ENCODE results near the gene AP1G1. TPM values are rescaled to one million over a fixed set of nuclear protein-coding genes. Genes with fewer than 3 reads are reported as not detected.

AP1G1 gene
- polyA plus RNA-seq, 1 of the 3 experiments (the other 2 are of a cell fraction) = 23.8 TPM

DNA sequence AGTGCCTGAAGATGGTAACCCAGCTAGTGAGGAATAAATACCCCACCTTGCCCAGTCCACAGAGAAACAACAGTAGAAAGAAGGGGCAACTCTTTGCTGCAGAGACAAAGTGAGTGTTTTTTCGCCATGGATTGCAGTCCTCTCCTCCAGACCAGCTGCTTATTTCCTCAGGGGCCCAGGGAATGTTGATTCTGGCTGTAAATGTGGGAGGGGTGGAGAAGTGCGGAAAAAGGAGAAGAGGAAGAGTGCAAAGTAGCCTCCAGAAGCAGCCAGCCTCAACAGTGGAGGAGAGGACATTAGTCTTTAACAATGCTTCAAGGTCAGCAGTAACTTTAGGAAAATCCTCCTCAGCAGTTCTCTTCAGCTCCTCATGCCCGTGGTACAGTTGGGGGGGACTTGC lies 76.0 kb downstream of the AP1G1 start (continued):
- TF ChIP-seq, protein P1, sequence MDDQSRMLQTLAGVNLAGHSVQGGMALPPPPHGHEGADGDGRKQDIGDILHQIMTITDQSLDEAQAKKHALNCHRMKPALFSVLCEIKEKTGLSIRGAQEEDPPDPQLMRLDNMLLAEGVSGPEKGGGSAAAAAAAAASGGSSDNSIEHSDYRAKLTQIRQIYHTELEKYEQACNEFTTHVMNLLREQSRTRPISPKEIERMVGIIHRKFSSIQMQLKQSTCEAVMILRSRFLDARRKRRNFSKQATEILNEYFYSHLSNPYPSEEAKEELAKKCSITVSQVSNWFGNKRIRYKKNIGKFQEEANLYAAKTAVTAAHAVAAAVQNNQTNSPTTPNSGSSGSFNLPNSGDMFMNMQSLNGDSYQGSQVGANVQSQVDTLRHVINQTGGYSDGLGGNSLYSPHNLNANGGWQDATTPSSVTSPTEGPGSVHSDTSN (IDR thresholded peaks at IDR 0.05) = no peak
- TF ChIP-seq, protein P2, sequence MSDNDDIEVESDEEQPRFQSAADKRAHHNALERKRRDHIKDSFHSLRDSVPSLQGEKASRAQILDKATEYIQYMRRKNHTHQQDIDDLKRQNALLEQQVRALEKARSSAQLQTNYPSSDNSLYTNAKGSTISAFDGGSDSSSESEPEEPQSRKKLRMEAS (IDR thresholded peaks at IDR 0.05; ENCODE audit: low read depth) = no peak

DNA sequence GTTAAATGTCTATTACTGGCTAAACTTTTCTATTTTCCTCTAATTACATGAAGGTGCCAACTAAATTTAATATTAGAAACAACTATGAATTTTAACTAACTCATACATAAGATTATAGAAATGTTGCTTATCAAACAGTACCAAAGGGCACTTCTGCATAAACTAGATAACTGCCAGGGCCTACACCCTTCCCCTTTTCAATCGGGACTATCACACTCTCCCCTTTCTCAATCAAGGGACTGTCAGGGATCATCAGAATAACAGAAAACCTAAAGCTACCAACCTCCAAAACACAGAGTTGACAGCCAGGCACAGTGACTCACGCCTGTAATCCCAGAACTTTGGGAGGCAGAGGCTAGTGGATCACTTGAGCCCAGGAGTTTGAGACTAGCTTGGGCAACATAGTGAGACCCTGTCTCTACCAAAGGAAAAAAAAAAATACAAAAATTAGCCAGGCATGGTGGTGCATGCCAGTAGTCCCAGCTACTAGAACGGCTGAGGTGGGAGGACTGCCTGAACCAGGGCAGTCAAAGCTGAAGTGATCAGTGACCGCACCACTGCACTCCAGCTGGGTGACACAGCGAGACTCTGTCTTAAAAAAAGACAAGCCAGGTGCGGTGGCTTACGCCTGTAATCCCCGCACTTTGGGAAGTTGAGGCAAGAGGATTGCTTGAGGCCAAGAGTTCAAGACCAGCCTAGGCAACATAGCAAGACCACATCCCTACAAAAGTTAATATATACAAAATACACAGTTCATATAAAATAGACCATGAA lies 80.9 kb downstream of the AP1G1 start:
- CTCF ChIA-PET = no interaction called here

DNA sequence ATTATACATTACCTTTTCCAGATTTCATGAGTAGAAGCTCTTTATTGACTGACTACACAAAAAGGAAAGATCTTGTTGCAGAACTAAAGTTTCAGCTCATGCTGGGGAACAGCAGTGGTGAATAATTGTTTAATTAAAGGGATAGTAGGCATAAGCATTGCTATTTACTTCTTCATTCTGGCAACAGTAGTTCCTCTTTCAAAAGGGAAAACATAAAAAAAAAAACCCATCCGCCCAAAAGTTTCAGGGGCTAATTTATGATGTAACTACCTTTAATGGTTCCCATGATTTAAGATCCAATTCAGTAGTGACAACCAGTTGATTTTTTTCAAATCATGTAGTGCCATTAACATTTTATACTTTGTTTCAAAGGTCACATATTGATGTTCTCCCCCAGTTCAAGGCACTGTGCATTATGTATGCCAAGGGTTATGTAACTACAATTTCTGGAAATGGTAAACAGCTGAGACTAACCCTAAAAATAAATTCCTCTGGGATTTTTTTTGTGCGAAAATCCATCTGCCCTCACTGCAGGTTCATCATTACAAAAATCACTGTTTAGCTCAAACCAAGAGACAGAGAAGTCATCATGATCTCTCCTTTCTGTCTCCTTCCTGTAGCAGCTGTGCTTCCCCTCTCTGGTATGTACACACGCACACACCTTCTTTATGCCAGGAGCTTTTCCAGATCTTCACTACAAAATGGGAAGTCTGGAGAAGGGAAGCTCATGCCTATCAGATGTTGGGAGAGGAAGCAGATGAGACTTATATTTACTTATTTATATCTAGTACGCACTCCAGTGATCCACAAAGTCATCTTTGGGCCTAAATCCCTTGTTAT lies 81.9 kb downstream of the AP1G1 start:
- POLR2A ChIA-PET = no interaction called here
- H3K4me3 ChIP-seq (ENCODE audit: low read depth in 2 of 2, low read length in 1 of 2) = no peak overlapping the region
- 93% methylated on average over 4 of the region's 4 CpGs for WGBS (ENCODE audit: low lambda C conversion rate)

More for the DNA sequence above, 80.9 kb downstream of the AP1G1 start:
- no peak overlapping the region for H3K27ac ChIP-seq (ENCODE audit: low read depth in 2 of 2, low read length in 1 of 2)
- no peaks in the 10 kb centered on the region for H3K9me3 ChIP-seq
- 93% methylated on average over 8 of the region's 8 CpGs for WGBS (ENCODE audit: low lambda C conversion rate)
- TF ChIP-seq RAD21 (IDR thresholded peaks at IDR 0.05; ENCODE audit: low read length) = no peak
- TF ChIP-seq, protein P1 (IDR thresholded peaks at IDR 0.05) = no peak
- TF ChIP-seq FOXJ3 (CRISPR knock-in tag; IDR thresholded peaks at IDR 0.05) = no peak
- TF ChIP-seq TEAD4 (IDR thresholded peaks at IDR 0.05; ENCODE audit: borderline replicate concordance, insufficient read depth) = no peak
- TF ChIP-seq GATA2 (CRISPR knock-in tag; IDR thresholded peaks at IDR 0.05) = no peak
- TF ChIP-seq, protein P3, sequence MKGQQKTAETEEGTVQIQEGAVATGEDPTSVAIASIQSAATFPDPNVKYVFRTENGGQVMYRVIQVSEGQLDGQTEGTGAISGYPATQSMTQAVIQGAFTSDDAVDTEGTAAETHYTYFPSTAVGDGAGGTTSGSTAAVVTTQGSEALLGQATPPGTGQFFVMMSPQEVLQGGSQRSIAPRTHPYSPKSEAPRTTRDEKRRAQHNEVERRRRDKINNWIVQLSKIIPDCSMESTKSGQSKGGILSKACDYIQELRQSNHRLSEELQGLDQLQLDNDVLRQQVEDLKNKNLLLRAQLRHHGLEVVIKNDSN (IDR thresholded peaks at IDR 0.05; ENCODE audit: borderline replicate concordance, low read depth) = no peak
- no peak for TF ChIP-seq SMC3 (IDR thresholded peaks at IDR 0.05; ENCODE audit: low read depth, low read length)
- TF ChIP-seq EZH2phosphoT487 (IDR thresholded peaks at IDR 0.05; ENCODE audit: borderline replicate concordance, low read depth) = no peak
- TF ChIP-seq TCF12 (IDR thresholded peaks at IDR 0.05) = no peak
- H3K9me2 ChIP-seq = no peaks in the 10 kb centered on the region
- no peak overlapping the region for H2AFZ ChIP-seq (ENCODE audit: low read depth)
- no peak for DNase-seq
- no peak overlapping the region for H3K4me2 ChIP-seq
- H3K36me3 ChIP-seq (replicated peaks in 1 of 2; ENCODE audit: control insufficient read depth in 1 of 2, insufficient read depth in 2 of 2, low read length in 1 of 2) = peaks cover 36% of the 10 kb centered on the region in 2 experiments
- no peak overlapping the region for H3K9ac ChIP-seq
- H3F3A ChIP-seq (replicated peaks; ENCODE audit: insufficient read depth) = peaks cover 20% of the 10 kb centered on the region
- H3K4me1 ChIP-seq (ENCODE audit: control insufficient read depth in 1 of 2, insufficient read depth in 2 of 2, low read depth in 1 of 2, low read length in 1 of 2) = peaks cover 0 to 3% of the 10 kb centered on the region in 2 experiments; a peak in 1 of 4 replicates
- peaks cover 3% of the 10 kb centered on the region; the same call in 1 of the 2 replicates for H3K79me2 ChIP-seq (ENCODE audit: insufficient read depth)
- no peaks in the 10 kb centered on the region for H3K27me3 ChIP-seq (ENCODE audit: insufficient read depth)
- H4K20me1 ChIP-seq (ENCODE audit: insufficient read depth) = no peaks in the 10 kb centered on the region
- no peak overlapping the region for H3K4me3 ChIP-seq (ENCODE audit: low read depth in 2 of 2, low read length in 1 of 2)
- POLR2A ChIA-PET = no interaction called here

More for the DNA sequence above, 81.9 kb downstream of the AP1G1 start:
- H3K9me3 ChIP-seq = no peaks in the 10 kb centered on the region
- H3F3A ChIP-seq (replicated peaks; ENCODE audit: insufficient read depth) = peaks cover 28% of the 10 kb centered on the region
- H3K79me2 ChIP-seq (ENCODE audit: insufficient read depth) = peaks cover 13% of the 10 kb centered on the region
- no peak for DNase-seq
- no peak overlapping the region for H2AFZ ChIP-seq (ENCODE audit: low read depth)
- CTCF ChIA-PET = no interaction called here
- no peaks in the 10 kb centered on the region for H3K9me2 ChIP-seq
- peaks cover 25 to 27% of the 10 kb centered on the region in 2 experiments for H3K36me3 ChIP-seq (replicated peaks in 1 of 2; ENCODE audit: control insufficient read depth in 1 of 2, insufficient read depth in 2 of 2, low read length in 1 of 2)
- H3K4me2 ChIP-seq = no peak overlapping the region
- H3K27ac ChIP-seq (ENCODE audit: low read depth in 2 of 2, low read length in 1 of 2) = no peak overlapping the region
- no peaks in the 10 kb centered on the region for H3K27me3 ChIP-seq (ENCODE audit: insufficient read depth)
- H3K9ac ChIP-seq = no peak overlapping the region
- TF ChIP-seq POLR2AphosphoS5 (IDR thresholded peaks at IDR 0.05; ENCODE audit: low read depth, low read length) = no peak
- peaks cover 6 to 8% of the 10 kb centered on the region in 2 experiments; a peak in 2 of 4 replicates for H3K4me1 ChIP-seq (ENCODE audit: control insufficient read depth in 1 of 2, insufficient read depth in 2 of 2, low read depth in 1 of 2, low read length in 1 of 2)
- peaks cover 8% of the 10 kb centered on the region for H4K20me1 ChIP-seq (ENCODE audit: insufficient read depth)

Measured in SK-N-SH (cell line).